Measurements from ENCODE around the gene ZNRF3.
"Not testable (repeated sequence)": the region's sequence is repeated elsewhere in the genome, so short reads cannot be mapped to it uniquely, and the experiment has no call there.

The ZNRF3 gene

DNA sequence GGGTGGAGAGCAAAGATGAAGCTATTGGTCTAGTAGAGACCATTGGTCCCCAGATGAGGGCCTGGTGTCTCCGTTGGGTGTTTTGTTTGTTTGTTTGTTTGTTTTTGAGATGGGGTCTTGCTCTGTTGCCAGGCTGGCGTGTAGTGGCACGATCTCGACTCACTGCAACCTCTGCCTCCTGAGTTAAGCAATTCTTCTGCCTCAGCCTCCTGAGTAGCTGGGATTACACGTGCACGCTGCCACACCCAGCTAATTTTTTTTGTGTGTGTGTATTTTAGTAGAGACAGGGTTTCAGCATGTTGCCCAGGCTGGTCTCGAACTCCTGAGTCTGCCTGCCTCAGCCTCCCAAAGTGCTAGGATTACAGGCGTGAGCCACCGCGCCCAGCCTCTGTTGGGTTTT lies 25.4 kb downstream of the ZNRF3 start:
- DNase-seq (ENCODE audit: low read depth): not testable (repeated sequence)

DNA sequence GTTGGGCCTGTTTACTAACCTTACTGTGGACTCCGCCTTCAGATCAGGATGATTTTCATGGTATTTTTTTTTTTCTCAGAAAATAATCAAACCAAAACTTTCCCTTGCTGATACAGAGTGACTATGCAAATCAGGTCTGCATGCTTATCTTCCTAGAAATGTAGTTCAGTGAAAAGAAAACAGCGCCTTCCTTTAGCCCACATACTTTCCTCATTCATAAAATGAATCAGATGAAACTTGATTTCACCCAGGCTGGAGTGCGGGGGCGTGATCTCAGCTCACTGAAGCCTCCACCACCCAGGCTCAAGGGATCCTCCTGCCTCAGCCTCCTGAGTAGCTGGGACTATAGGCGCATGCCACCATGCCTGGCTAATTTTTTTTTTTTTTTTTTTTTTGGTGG lies 26.0 kb downstream of the ZNRF3 start:
- DNase-seq (ENCODE audit: low read depth): no peak

- DNase-seq (ENCODE audit: low read depth): no peak
Observed at GRCh38 chr22:28910569-28911303, 27.4 kb downstream of the ZNRF3 start.

DNA sequence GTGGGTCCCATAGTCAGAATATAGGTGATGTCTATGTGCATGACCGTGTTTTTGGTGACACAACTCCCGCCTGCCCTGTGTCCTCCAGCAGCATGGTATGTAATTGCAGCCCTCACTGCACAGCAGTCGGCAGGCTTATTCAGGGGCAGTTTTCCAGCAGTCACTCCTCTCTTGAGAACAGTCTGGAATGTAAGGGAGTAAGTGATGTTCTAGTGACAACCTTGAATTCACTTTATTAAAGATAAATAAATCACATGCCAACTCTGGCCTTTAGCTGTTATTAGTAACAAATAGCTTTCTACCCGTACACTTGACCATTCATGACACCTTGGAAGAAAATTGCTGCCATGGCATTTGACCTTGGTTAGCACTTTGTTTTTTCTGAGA lies 27.9 kb downstream of the ZNRF3 start:
- no peak for DNase-seq (ENCODE audit: low read depth)

DNA sequence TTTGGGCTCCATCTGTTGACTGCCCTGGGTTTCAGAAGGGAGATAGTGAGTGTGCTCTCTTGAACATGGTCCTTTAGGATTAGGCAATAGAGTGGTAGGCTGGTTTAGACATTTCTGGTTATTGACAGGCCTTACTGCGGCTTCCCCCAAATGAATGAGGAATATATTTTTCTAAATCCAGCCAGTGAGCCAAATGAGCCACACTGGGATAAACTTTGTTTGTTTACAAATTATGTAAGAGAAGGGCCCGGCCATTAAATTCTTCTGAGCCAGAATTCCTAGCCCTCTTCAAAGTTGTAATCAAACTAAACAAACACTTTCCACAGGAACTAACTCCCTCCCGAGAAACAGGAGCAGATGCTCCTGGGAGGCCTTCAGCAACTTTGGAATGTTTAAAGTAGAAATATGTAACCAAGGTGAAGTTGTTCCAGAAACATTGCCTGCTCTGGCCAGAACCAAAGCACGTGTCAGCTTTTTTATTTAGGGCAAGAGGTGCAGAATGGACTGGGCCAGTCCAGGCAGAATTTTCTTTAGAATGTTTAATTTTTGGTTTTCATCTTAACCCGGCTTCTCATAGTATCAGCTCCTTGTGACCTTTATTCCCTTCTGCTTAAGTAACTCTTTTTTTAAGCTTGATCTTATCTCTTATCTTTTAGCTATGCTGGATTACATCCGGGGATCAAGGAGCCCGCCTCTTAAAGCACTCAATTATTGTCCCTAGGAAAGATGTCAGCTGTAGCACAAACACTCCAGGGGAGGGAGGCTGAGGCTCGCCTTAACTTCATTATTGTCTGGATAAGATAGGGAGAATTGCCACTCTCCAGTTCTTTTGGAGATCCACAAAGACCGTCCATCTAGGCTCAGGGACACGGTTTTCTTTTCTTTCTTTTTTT lies 28.7 kb downstream of the ZNRF3 start:
- DNase-seq (ENCODE audit: low read depth): no peak

GRCh38 chr22:28914201-28914600 lies 30.8 kb downstream of the ZNRF3 start:
- no peak for DNase-seq (ENCODE audit: low read depth)

- no peak for DNase-seq (ENCODE audit: low read depth)
Observed at GRCh38 chr22:28915969-28916368, 32.6 kb downstream of the ZNRF3 start.

GRCh38 chr22:28917747-28918549 lies 34.6 kb downstream of the ZNRF3 start:
- DNase-seq (ENCODE audit: low read depth): no peak

DNA sequence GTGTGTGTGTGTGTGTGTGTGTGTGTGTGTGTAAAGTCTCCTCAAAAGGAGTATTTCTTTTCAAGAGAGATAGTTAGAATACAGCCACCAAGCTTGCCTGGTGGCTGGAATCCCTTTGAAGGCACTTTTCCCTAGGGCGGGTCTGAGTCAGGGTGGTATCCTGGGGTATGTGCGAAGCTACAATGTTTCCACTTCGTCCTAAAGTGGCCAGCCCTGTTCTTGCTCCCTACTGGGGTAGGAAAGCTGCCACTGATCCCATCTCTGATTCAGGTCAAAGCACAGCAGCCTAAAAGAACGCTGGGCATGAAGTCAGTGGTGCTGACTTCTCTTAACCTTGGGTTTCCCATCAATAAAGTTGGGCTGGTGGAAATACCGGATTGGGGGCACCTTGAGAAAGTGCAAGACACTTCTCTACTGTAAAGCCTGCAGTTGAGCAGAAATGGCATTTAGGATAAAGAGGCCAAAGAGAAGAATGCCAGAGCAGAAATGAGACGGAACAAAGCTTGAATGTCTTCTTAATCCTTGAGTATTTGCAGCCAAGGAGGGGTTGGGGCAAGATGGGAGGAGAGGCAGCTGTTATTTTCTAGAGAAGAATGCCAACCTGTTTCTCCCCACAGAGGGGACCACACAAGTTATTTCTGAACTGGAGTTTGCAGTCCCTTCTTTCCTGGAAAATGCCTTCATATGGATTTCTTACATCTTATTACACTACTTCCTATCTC lies 35.3 kb downstream of the ZNRF3 start:
- DNase-seq (ENCODE audit: low read depth): no peak

- DNase-seq (ENCODE audit: low read depth): no peak
Observed at GRCh38 chr22:28920757-28921584, 37.6 kb downstream of the ZNRF3 start.

- DNase-seq (ENCODE audit: low read depth): no peak
Observed at GRCh38 chr22:28921585-28921879, 38.2 kb downstream of the ZNRF3 start.

DNA sequence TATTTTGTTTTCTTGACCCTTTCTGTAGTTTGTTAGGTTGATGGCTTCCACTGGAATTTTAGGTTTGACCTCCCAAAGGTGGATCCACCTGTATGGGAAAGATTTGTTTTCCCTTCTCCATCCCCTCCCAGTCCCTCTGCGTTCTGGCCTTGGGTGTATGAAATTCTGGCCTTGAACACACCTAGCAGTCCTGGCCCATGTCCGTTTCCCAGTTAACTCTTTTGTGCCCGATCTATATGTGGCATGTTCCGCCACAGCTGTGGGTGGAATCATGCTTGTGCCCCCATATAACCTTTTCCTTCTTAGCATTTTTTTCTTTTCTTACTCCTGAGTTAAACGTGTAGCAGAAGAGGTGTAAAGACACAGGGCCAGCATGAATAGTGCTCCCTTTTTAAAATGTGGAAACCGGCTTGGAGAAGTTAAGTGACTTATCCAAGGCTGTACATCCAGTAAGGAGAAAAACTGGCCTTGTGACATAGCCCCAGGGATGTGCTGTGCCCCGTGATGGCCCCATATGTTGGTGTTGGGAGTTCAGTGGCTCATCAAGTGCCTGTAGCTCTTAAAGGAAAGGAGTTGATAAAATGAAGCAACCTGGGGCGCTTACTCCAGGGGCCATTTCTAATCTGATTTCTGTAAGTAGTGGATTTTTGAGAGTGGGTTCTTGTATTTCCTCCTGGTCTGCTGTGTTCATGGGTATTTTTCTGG lies 39.3 kb downstream of the ZNRF3 start:
- DNase-seq (ENCODE audit: low read depth): no peak

GRCh38 chr22:28923826-28924732 lies 40.7 kb downstream of the ZNRF3 start:
- no peak for DNase-seq (ENCODE audit: low read depth)

- no peak for DNase-seq (ENCODE audit: low read depth)
Observed at GRCh38 chr22:28925916-28926315, 42.5 kb downstream of the ZNRF3 start.

DNA sequence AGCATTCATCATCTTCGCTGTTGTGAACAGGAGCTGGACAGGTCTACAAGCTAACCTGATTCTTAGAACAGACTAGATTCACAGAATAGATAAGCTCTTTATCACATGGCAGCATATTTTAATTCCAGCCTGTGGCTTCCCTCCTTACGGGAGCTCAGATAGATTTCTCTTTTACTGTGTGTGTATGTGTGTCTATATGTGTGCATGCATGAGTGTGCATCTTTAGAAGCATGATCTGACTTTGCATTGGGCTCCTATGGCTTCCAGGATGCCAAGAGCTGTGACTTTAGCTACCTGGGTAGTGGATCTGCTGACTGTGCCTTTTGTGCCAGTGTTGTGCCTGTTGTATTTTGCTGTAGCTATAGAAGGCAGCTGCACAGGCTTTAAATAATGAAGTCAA lies 44.3 kb downstream of the ZNRF3 start:
- no peak for DNase-seq (ENCODE audit: low read depth)

DNA sequence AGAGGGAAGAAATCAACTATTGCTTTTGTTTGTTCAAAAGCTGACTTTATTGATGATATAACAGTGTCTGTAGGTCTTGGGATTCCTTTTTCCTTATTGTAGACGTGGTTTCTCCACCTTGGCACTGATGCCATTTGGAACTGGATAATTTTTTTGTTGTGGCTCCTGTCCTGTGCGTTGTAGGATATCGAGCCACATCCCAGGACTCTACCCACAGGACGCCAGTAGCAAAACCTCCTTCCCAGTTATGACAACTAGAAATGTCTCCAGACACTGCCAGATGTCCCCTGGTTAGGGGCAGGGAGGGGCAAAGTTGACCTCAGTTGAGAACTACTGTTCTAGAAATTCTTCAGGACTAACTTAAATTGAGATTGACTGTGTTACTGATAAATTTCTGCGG lies 45.8 kb downstream of the ZNRF3 start:
- no peak for DNase-seq (ENCODE audit: low read depth)

DNA sequence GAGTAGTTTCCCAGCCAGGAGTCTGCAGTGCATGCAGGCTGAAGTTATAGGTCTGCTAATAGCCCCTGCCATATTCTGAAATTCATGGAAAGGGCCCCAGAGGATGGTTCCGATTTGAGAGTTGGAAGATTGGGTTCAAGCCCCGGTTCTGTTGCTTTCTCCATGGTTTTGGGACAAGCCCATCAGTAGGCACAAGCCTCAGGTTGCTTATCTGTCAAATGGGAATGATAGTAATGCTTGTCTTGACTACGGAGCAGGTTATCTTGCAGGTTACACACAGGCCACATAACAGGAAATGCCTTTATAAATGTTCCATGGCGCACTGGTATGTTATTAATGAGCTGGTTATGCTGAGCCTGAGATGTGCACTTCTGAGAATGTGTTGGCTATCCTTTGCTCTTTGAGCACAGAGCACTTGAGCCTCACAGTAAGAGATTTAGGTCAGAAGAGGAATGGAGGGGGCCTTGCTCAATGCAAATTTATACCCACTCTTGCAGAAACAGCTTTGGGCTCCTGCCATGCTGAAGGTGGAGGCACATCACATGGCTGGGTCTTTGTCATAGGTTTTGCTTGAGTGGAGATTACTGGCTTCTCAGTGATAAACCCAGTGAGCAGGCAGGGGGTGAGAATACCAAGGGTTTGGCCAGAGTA lies 47.1 kb downstream of the ZNRF3 start:
- no peak for DNase-seq (ENCODE audit: low read depth)

GRCh38 chr22:28931844-28932567 lies 48.6 kb downstream of the ZNRF3 start:
- no peak for DNase-seq (ENCODE audit: low read depth)

Data from stimulated activated CD8-positive, alpha-beta memory T cell treated with anti-CD3 and anti-CD28 coated beads, Interleukin-12 subunit alpha, Interleukin-12 subunit beta, amount 100 ng/mL, for 4 hours (primary cell).